ENCODE measurements around the gene IGSF21. TPM values are rescaled to one million over a fixed set of nuclear protein-coding genes. Genes with fewer than 3 reads are reported as not detected.
"Not testable (repeated sequence)": the region's sequence is repeated elsewhere in the genome, so short reads cannot be mapped to it uniquely, and the experiment has no call there.

IGSF21 gene
- polyA plus RNA-seq, 1 donor (not counting 4 experiments of a cell fraction or from before 2014, with no cell fraction given) = not detected

DNA sequence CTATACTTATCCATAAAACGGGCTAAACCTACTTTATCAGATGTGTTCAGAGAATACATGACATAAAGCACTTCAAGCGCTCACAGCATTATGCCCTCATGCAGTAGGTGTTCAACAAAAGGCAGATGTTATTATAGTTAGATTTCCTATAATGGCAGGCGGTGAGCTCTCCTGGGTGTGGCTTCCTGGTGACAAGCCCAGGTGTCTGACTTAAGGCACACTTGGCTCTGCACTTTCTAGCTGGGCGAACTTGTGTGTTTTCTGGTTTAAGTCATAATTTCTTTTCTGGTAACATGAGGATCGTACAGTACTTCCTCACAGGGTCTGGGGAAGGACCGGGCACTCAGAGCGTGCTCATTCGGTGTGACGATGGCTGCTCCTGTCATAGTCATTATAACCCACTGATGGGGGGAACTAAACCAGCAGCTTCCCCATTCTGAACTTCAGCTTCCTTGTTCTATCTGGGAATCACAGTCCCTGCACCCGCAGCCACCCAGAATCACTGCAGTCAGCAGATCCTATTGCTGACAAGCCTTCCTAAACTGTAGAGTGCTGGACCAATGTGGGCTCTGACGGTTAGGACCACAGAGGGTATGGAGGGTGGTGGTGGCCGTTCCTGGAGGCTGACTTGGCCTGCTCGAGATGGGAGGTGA is 52.8 kb downstream of the IGSF21 start:
- H4K20me1 ChIP-seq (ENCODE audit: control insufficient read depth, extremely low read depth, insufficient read depth, low read length) = no peaks in the 10 kb centered on the region
- H3K79me2 ChIP-seq (ENCODE audit: control insufficient read depth, insufficient read depth, low read length) = no peaks in the 10 kb centered on the region
- no peak for TF ChIP-seq EZH2 (IDR thresholded peaks at IDR 0.05; ENCODE audit: low read length)
- TF ChIP-seq CTCF (optimal IDR thresholded peaks at IDR 0.05 in 1 of 3, IDR thresholded peaks at IDR 0.05 in 1 of 3, conservative IDR thresholded peaks at IDR 0.05 in 1 of 3; ENCODE audit: extremely low read depth in 1 of 3, insufficient read depth in 2 of 3, low read length in 3 of 3) = no peak
- no peak overlapping the region for H2AFZ ChIP-seq (ENCODE audit: control insufficient read depth, low read length)
- no peaks in the 10 kb centered on the region for H3K27me3 ChIP-seq (ENCODE audit: control insufficient read depth, extremely low read depth, insufficient read depth, low read length)
- H3K27ac ChIP-seq (ENCODE audit: control insufficient read depth, insufficient read depth, low read length) = no peak overlapping the region
- no peak overlapping the region for H3K4me3 ChIP-seq (ENCODE audit: control insufficient read depth in 2 of 3, extremely low read depth in 1 of 3, insufficient read depth in 2 of 3, low read depth in 1 of 3, low read length in 3 of 3)
- H3K4me2 ChIP-seq (ENCODE audit: control insufficient read depth, extremely low read depth, insufficient read depth, low read depth, low read length) = no peak overlapping the region
- no peaks in the 10 kb centered on the region for H3K36me3 ChIP-seq (ENCODE audit: control insufficient read depth in 2 of 2, extremely low read depth in 1 of 2, insufficient read depth in 2 of 2, low read length in 2 of 2)
- dilution Hi-C loops (cut with MboI; ENCODE audit: extremely low pct_ligation_motif_present, low sequenced_read_pairs) = no loop called here
- no peak overlapping the region for H3K9ac ChIP-seq (ENCODE audit: control insufficient read depth, extremely low read depth, insufficient read depth, low read length)
- H3K9me3 ChIP-seq (ENCODE audit: control insufficient read depth, low read depth, low read length) = no peaks in the 10 kb centered on the region
- no peaks in the 10 kb centered on the region for H3K9me1 ChIP-seq (ENCODE audit: control insufficient read depth, extremely low read depth, insufficient read depth, low read length)
- DNase-seq (ENCODE audit: low read depth, low spot score) = no peak
- no peak for FAIRE-seq
- H3K4me1 ChIP-seq (ENCODE audit: control insufficient read depth, extremely low read depth, insufficient read depth, low read length) = peaks cover 5% of the 10 kb centered on the region

- dilution Hi-C loops (cut with MboI; ENCODE audit: extremely low pct_ligation_motif_present, low sequenced_read_pairs) = no loop called here
- H3K27me3 ChIP-seq (ENCODE audit: control insufficient read depth, extremely low read depth, insufficient read depth, low read length) = no peaks in the 10 kb centered on the region
- no peaks in the 10 kb centered on the region for H3K9me1 ChIP-seq (ENCODE audit: control insufficient read depth, extremely low read depth, insufficient read depth, low read length)
- H3K9ac ChIP-seq (ENCODE audit: control insufficient read depth, extremely low read depth, insufficient read depth, low read length) = no peak overlapping the region
- no peak overlapping the region for H3K27ac ChIP-seq (ENCODE audit: control insufficient read depth, insufficient read depth, low read length)
- H3K79me2 ChIP-seq (ENCODE audit: control insufficient read depth, insufficient read depth, low read length) = no peaks in the 10 kb centered on the region
- H3K4me2 ChIP-seq (ENCODE audit: control insufficient read depth, extremely low read depth, insufficient read depth, low read depth, low read length) = no peak overlapping the region
- no peak for TF ChIP-seq EZH2 (IDR thresholded peaks at IDR 0.05; ENCODE audit: low read length)
- no peak for TF ChIP-seq CTCF (optimal IDR thresholded peaks at IDR 0.05 in 1 of 3, IDR thresholded peaks at IDR 0.05 in 1 of 3, conservative IDR thresholded peaks at IDR 0.05 in 1 of 3; ENCODE audit: extremely low read depth in 1 of 3, insufficient read depth in 2 of 3, low read length in 3 of 3)
- no peaks in the 10 kb centered on the region for H3K36me3 ChIP-seq (ENCODE audit: control insufficient read depth in 2 of 2, extremely low read depth in 1 of 2, insufficient read depth in 2 of 2, low read length in 2 of 2)
- no peak for DNase-seq (ENCODE audit: low read depth, low spot score)
- no peak for FAIRE-seq
- no peak overlapping the region for H2AFZ ChIP-seq (ENCODE audit: control insufficient read depth, low read length)
- H3K4me3 ChIP-seq (ENCODE audit: control insufficient read depth in 2 of 3, extremely low read depth in 1 of 3, insufficient read depth in 2 of 3, low read depth in 1 of 3, low read length in 3 of 3) = no peak overlapping the region
- peaks cover 5% of the 10 kb centered on the region for H3K4me1 ChIP-seq (ENCODE audit: control insufficient read depth, extremely low read depth, insufficient read depth, low read length)
- H3K9me3 ChIP-seq (ENCODE audit: control insufficient read depth, low read depth, low read length) = peaks cover 2% of the 10 kb centered on the region
- H4K20me1 ChIP-seq (ENCODE audit: control insufficient read depth, extremely low read depth, insufficient read depth, low read length) = no peaks in the 10 kb centered on the region
Measured at GRCh38 chr1:18161690-18162089, 54.1 kb downstream of the IGSF21 start.

DNA sequence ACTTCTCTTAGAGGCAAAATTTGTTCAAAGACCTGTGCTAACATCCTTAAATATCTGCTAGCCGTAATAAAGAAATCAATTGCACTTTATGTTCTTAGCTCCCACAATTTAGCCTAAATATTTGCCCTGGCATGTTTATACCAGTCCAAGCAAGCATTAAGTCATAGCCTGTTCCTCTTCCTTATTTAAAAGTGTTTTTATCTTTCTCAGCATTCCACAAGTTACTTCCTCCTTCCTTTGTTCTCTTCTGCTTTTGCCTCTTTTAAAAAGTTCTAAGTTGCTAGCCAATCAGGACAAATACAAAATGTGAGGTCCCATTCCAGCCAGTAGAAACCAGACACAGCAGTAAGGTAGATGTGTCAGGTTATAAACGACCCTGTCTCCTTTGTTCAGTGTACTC is 58.0 kb downstream of the IGSF21 start:
- H3K9me3 ChIP-seq (ENCODE audit: control insufficient read depth, low read depth, low read length); H3K4me1 ChIP-seq (ENCODE audit: control insufficient read depth, extremely low read depth, insufficient read depth, low read length); H3K79me2 ChIP-seq (ENCODE audit: control insufficient read depth, insufficient read depth, low read length); H3K36me3 ChIP-seq (ENCODE audit: control insufficient read depth in 2 of 2, extremely low read depth in 1 of 2, insufficient read depth in 2 of 2, low read length in 2 of 2); dilution Hi-C loops (cut with MboI; ENCODE audit: extremely low pct_ligation_motif_present, low sequenced_read_pairs); H3K27me3 ChIP-seq (ENCODE audit: control insufficient read depth, extremely low read depth, insufficient read depth, low read length); H3K27ac ChIP-seq (ENCODE audit: control insufficient read depth, insufficient read depth, low read length); H3K9me1 ChIP-seq (ENCODE audit: control insufficient read depth, extremely low read depth, insufficient read depth, low read length); H4K20me1 ChIP-seq (ENCODE audit: control insufficient read depth, extremely low read depth, insufficient read depth, low read length); H3K9ac ChIP-seq (ENCODE audit: control insufficient read depth, extremely low read depth, insufficient read depth, low read length); H3K4me3 ChIP-seq (ENCODE audit: control insufficient read depth in 2 of 3, extremely low read depth in 1 of 3, insufficient read depth in 2 of 3, low read depth in 1 of 3, low read length in 3 of 3); DNase-seq (ENCODE audit: low read depth, low spot score): not testable (repeated sequence)
- H2AFZ ChIP-seq (ENCODE audit: control insufficient read depth, low read length) = peak overlapping the region; percentile 27
- peak; percentile 34 for FAIRE-seq
- H3K4me2 ChIP-seq (ENCODE audit: control insufficient read depth, extremely low read depth, insufficient read depth, low read depth, low read length) = peak overlapping the region; percentile 27

Data from keratinocyte (primary cell).